HG03066 (cell line): Measurements from ENCODE around the gene PTGDR2.

Experiments
- ATAC-seq: cut with Tn5 transposase; IDR thresholded peaks from one replicate; pipeline ENCODE4 v1.9.1; 2021; ENCODE audit warnings: low read depth; ENCODE audit not compliant: unreplicated experiment

Gene PTGDR2

GRCh38 chr11:60855726-60856633 lies at the start of gene PTGDR2:
PTGDR2 (minus strand) TSS chr11:60855950; CDS start chr11:60853722, 2,228 bp downstream.
- no peak for ATAC-seq

- ATAC-seq: no peak
These were observed 49.3 kb upstream of the PTGDR2 start for GRCh38 chr11:60905047-60905446.

GRCh38 chr11:60902625-60903024 lies 46.9 kb upstream of the PTGDR2 start:
- no peak for ATAC-seq

- ATAC-seq: no peak
These were observed 45.1 kb upstream of the PTGDR2 start for GRCh38 chr11:60900673-60901404.

- ATAC-seq: no peak
These were observed 44.2 kb upstream of the PTGDR2 start for GRCh38 chr11:60899977-60900376.

GRCh38 chr11:60899046-60899936 lies 43.5 kb upstream of the PTGDR2 start:
- ATAC-seq: no peak

- no peak for ATAC-seq
These were observed 41.7 kb upstream of the PTGDR2 start for GRCh38 chr11:60897496-60897895.

GRCh38 chr11:60895687-60896086 lies 39.9 kb upstream of the PTGDR2 start:
- no peak for ATAC-seq

GRCh38 chr11:60891103-60891741 lies 35.5 kb upstream of the PTGDR2 start:
- ATAC-seq: no peak

GRCh38 chr11:60890696-60891095 lies 34.9 kb upstream of the PTGDR2 start:
- no peak for ATAC-seq

- ATAC-seq: no peak
These were observed 34.1 kb upstream of the PTGDR2 start for GRCh38 chr11:60889869-60890311.

- no peak for ATAC-seq
These were observed 31.8 kb upstream of the PTGDR2 start for GRCh38 chr11:60887556-60887955.

- no peak for ATAC-seq
These were observed 25.0 kb upstream of the PTGDR2 start for GRCh38 chr11:60880643-60881282.

GRCh38 chr11:60879971-60880588 lies 24.3 kb upstream of the PTGDR2 start:
- no peak for ATAC-seq

- no peak for ATAC-seq
These were observed 23.4 kb upstream of the PTGDR2 start for GRCh38 chr11:60879104-60879503.

GRCh38 chr11:60878245-60879101 lies 22.7 kb upstream of the PTGDR2 start:
- ATAC-seq: no peak

- ATAC-seq: no peak
These were observed 20.4 kb upstream of the PTGDR2 start for GRCh38 chr11:60876168-60876485.

- ATAC-seq: no peak
These were observed 19.8 kb upstream of the PTGDR2 start for GRCh38 chr11:60875366-60876167.
